Psoas muscle (tissue), 8 donors: ENCODE measurements around the gene RIPOR3. TPM values are rescaled to one million over a fixed set of nuclear protein-coding genes. Genes with fewer than 3 reads are reported as not detected.
A peak's percentile ranks its signal among the peaks of the same experiment; 100 is the strongest.

Source experiments
- ATAC-seq, 4 donors: fragments of 200-7000 bp; cut with Tn5 transposase; one replicate each; pipeline ENCODE4 v1.9.1; 2020; ENCODE audit warnings: moderate library complexity in 3 of 4, mild to moderate bottlenecking in 2 of 4
- DNase-seq, 2 donors: peaks; one replicate each; pipeline ENCODE4 v3.0.0-alpha.2; 2020
- H3K27ac ChIP-seq: fragments of 200-600 bp; one replicate; pipeline ENCODE4 v1.8.0; 2022
- H3K27me3 ChIP-seq, 3 donors: fragments of 200-600 bp in 1 of 3; one replicate each; pipeline versions ENCODE4 v1.6.1 to v1.8.0; 2013 to 2022; ENCODE audit warnings: low read length in 2 of 3, mild to moderate bottlenecking in 2 of 3, moderate library complexity in 1 of 3; ENCODE audit not compliant: insufficient read depth in 3 of 3
- H3K36me3 ChIP-seq, 2 donors: fragments of 200-600 bp in 1 of 2; one replicate each; pipeline versions ENCODE4 v1.6.1 to v1.8.0; 2013 to 2022; ENCODE audit warnings: low read depth in 1 of 2, mild to moderate bottlenecking in 1 of 2, moderate library complexity in 1 of 2; ENCODE audit not compliant: insufficient read depth in 1 of 2
- H3K4me1 ChIP-seq: fragments of 200-600 bp; one replicate; pipeline ENCODE4 v1.8.0; 2022
- H3K4me3 ChIP-seq: fragments of 200-600 bp; one replicate; pipeline ENCODE4 v1.8.0; 2022; ENCODE audit warnings: mild to moderate bottlenecking
- H3K9me3 ChIP-seq: fragments of 200-600 bp; one replicate; pipeline ENCODE4 v1.8.0; 2022
- CTCF ChIP-seq: fragments of 200-600 bp; IDR thresholded peaks from one replicate; pipeline ENCODE4 v1.8.0; 2022; ENCODE audit warnings: antibody characterized with exemption
- WGBS, 3 donors: extraction: QIAGEN DNeasy Blood & Tissue Kit; methylation state at CpG; one replicate each; pipeline versions ENCODE4 v1.1.6 to v1.1.7; 2013; 5-methylcytosine and 5-hydroxymethylcytosine counted together
- intact Hi-C, 2 donors: fragments of 100-400 bp; cut with DNase I; formaldehyde crosslinking; loops; one replicate each; pipeline versions ENCODE4 v1.11.0 to v1.14.2; 2022
- polyA plus RNA-seq, 3 donors: library from polyadenylated mRNA; stranded (reverse); fragments of 200-250 nt; gene quantifications; one replicate each; pipeline ENCODE4 v1.2.3, GENCODE V29; 2013
- total RNA-seq, 4 donors: library from RNA; stranded (reverse); fragmentation: NEBNext Ultra II Directional in 2 of 4; extraction: Animal tissue kit (Norgen Biotek cat#: 25700) in 2 of 4; gene quantifications; one replicate each; pipeline versions ENCODE4 v1.2.1 to v1.2.4, GENCODE V29; 2021 to 2023
- donor health status: healthy with polysubstance abuse.
- donor health status: DM: no; HTN: no; CAD: no; lungs with moderate emphysema.
- donor health status: Bipolar disorder and iron deficiency.
- donor health status: healthy.
- donor health status: DM: yes; HTN: yes; CAD: no.
- donor health status: DM: no; HTN: no; CAD: no.
- donor health status: DM: no; HTN: no; CAD: no.
- donor health status: DM: yes; HTN: yes; CAD: no.

RIPOR3 gene
- total and polyA plus RNA-seq, 7 donors: 3.1 to 5.7 (median 5.2) TPM

- Histone ChIP-seq H3K36me3 (no peaks in the 10 kb centered on the region), H3K27ac (no peak overlapping the region), H3K27me3 (peaks cover 0 to 34% (median 0%) of the 10 kb centered on the region in 3 donors), H3K9me3 (no peaks in the 10 kb centered on the region), H3K4me1 (peaks cover 2% of the 10 kb centered on the region), H3K4me3 (no peak overlapping the region)
- 71 to 75% (median 73%) methylated on average over 22 of the region's 22 CpGs for WGBS, 3 donors
- intact Hi-C loops: no loop called here
- ATAC-seq (peak in 1 of 4 donors; percentile 7), DNase-seq (peak in 1 of 2 donors; percentile 59)
- no peak for TF ChIP-seq CTCF
Observed at GRCh38 chr20:50597406-50597969, 93.9 kb downstream of the RIPOR3 start.

- no peak overlapping the region for H3K4me3 ChIP-seq
- no peak for TF ChIP-seq CTCF
- no peaks in the 10 kb centered on the region for H3K9me3 ChIP-seq
- peaks cover 0 to 29% (median 0%) of the 10 kb centered on the region in 3 donors for H3K27me3 ChIP-seq
- ATAC-seq (peak in 1 of 4 donors; percentile 2), DNase-seq (no peak)
- intact Hi-C loops: no loop called here
- no peaks in the 10 kb centered on the region for H3K36me3 ChIP-seq
- H3K27ac ChIP-seq: no peak overlapping the region
- H3K4me1 ChIP-seq: peaks cover 10% of the 10 kb centered on the region
- WGBS, 3 donors: 88 to 94% (median 92%) methylated on average over 11 of the region's 11 CpGs
Observed at GRCh38 chr20:50596694-50597021, 94.7 kb downstream of the RIPOR3 start.

GRCh38 chr20:50595988-50596693, 95.2 kb downstream of the RIPOR3 start:
- TF ChIP-seq CTCF: no peak
- Histone ChIP-seq H3K27me3 (peaks cover 0 to 29% (median 0%) of the 10 kb centered on the region in 3 donors), H3K36me3 (no peaks in the 10 kb centered on the region), H3K9me3 (no peaks in the 10 kb centered on the region), H3K4me3 (no peak overlapping the region), H3K4me1 (peaks cover 10% of the 10 kb centered on the region), H3K27ac (no peak overlapping the region)
- ATAC-seq (peak; percentile 3 to 9 (median 6)), DNase-seq (no peak)
- intact Hi-C loops: no loop called here
- 35 to 40% (median 38%) methylated on average over 15 of the region's 15 CpGs for WGBS, 3 donors

- Histone ChIP-seq H3K9me3 (no peaks in the 10 kb centered on the region), H3K4me3 (no peak overlapping the region), H3K27ac (no peak overlapping the region), H3K4me1 (peaks cover 10% of the 10 kb centered on the region), H3K27me3 (peaks cover 0 to 27% (median 0%) of the 10 kb centered on the region in 3 donors), H3K36me3 (peaks cover 0 to under 1% of the 10 kb centered on the region in 2 donors)
- intact Hi-C loops: no loop called here
- no peak for DNase-seq
- 23 to 39% (median 26%) methylated on average over 6 of the region's 6 CpGs for WGBS, 3 donors
- no peak for TF ChIP-seq CTCF
- peak; percentile 6 to 11 (median 8) for ATAC-seq
Observed at GRCh38 chr20:50595433-50595895, 95.9 kb downstream of the RIPOR3 start.
